ENCODE measurements around the gene ENPP5. TPM values are rescaled to one million over a fixed set of nuclear protein-coding genes. Genes with fewer than 3 reads are reported as not detected.

Gene ENPP5
- total and polyA plus RNA-seq, 10 of the 15 experiments (the other 5 are each of a cell fraction or from before 2014, with no cell fraction given), result 0.05 to 0.07 TPM; not detected in 8

DNA sequence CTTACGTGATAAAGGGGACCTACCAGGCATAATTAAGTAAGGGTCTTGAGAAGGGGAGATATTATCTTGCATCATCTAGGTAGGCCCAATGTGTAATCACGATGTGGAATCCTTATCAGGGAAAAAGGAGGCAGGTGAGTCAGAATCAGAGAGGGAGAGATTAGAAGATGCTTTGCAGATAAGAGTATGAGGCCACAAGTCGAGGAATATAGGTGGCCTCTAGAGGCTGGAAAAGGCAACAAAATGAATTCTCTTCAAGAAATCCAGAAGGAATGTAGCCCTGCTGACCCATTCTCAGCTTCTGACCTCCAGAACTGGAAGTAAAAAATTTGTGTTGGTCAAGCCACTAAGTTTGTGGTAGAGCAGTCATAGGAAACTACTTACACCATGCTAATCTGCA, 51.9 kb downstream of the ENPP5 start:
- H3K27ac ChIP-seq (ENCODE audit: control insufficient read depth, insufficient read depth), result no peak overlapping the region
- no peaks in the 10 kb centered on the region for H3K4me1 ChIP-seq (ENCODE audit: control insufficient read depth, insufficient read depth, low read length)
- ATAC-seq, result no peak
- H3K27me3 ChIP-seq (replicated peaks in 1 of 2; ENCODE audit: control insufficient read depth in 2 of 2, insufficient read depth in 2 of 2, low read length in 1 of 2), result no peaks in the 10 kb centered on the region
- intact Hi-C loops (cut with micrococcal nuclease; ENCODE audit: unreplicated experiment), result no loop called here
- CTCF ChIA-PET, result no interaction called here
- in situ Hi-C loops (cut with MboI), result no loop called here
- RAD21 ChIA-PET (ENCODE audit: unreplicated experiment), result no interaction called here
- DNase-seq (ENCODE audit: low read depth, low spot score), result no peak
- no peaks in the 10 kb centered on the region for H3K79me2 ChIP-seq (ENCODE audit: control insufficient read depth, insufficient read depth, low read length)
- H3K9ac ChIP-seq (ENCODE audit: control insufficient read depth, insufficient read depth, low read length), result no peak overlapping the region
- 62% methylated on average over 3 of the region's 3 CpGs for WGBS (ENCODE audit: insufficient coverage, insufficient replicate concordance, low lambda C conversion rate, missing lambda C conversion rate)
- no peak overlapping the region for H3K4me3 ChIP-seq
- POLR2A ChIA-PET, result no interaction called here
- SMC1A ChIA-PET (ENCODE audit: uncharacterized antibody, unreplicated experiment), result interaction anchor here (1.0 kb wide), 1 partner anchor 20 kb away, joined by 4 read pairs; no protein-coding TSS in a partner anchor
- H2AFZ ChIP-seq (ENCODE audit: control insufficient read depth, low read depth, low read length), result no peak overlapping the region
- H3K4me2 ChIP-seq (ENCODE audit: control insufficient read depth, insufficient read depth), result no peak overlapping the region
- H3K9me3 ChIP-seq (replicated peaks; ENCODE audit: control insufficient read depth, insufficient read depth, low read length), result no peaks in the 10 kb centered on the region; the same call in 2 of the 3 replicates
- TF ChIP-seq KAT2A (conservative IDR thresholded peaks at IDR 0.05; ENCODE audit: control insufficient read depth, low read depth, low read length) (no peak), ZNF207 (IDR thresholded peaks at IDR 0.05; ENCODE audit: borderline replicate concordance) (no peak), RAD21 (IDR thresholded peaks at IDR 0.05; ENCODE audit: insufficient read depth, low read depth, low read length) (no peak), HDAC2 (IDR thresholded peaks at IDR 0.05) (no peak), USF1 (IDR thresholded peaks at IDR 0.05; ENCODE audit: borderline replicate concordance, extremely low read length, insufficient read depth, low read depth, low read length) (no peak), YBX1 (IDR thresholded peaks at IDR 0.05) (no peak), MEF2A (IDR thresholded peaks at IDR 0.05; ENCODE audit: insufficient read depth, low read depth, low read length) (no peak), NRF1 (conservative IDR thresholded peaks at IDR 0.05; ENCODE audit: low read depth, low read length) (no peak), NBN (IDR thresholded peaks at IDR 0.05) (no peak), KLF5 (IDR thresholded peaks at IDR 0.05; ENCODE audit: partially characterized antibody) (no peak), SUZ12 (IDR thresholded peaks at IDR 0.05; ENCODE audit: unreplicated experiment) (no peak), BMI1 (IDR thresholded peaks at IDR 0.05; ENCODE audit: borderline replicate concordance) (no peak), TCF3 (IDR thresholded peaks at IDR 0.05; ENCODE audit: borderline replicate concordance, insufficient read depth, low read depth, low read length) (no peak), E2F4 (IDR thresholded peaks at IDR 0.05; ENCODE audit: low read depth, low read length) (no peak), LARP7 (IDR thresholded peaks at IDR 0.05) (no peak), HSF1 (IDR thresholded peaks at IDR 0.05; ENCODE audit: low read depth, low read length) (no peak), NR2F1 (conservative IDR thresholded peaks at IDR 0.05) (no peak)
- TF ChIP-seq, protein P1, sequence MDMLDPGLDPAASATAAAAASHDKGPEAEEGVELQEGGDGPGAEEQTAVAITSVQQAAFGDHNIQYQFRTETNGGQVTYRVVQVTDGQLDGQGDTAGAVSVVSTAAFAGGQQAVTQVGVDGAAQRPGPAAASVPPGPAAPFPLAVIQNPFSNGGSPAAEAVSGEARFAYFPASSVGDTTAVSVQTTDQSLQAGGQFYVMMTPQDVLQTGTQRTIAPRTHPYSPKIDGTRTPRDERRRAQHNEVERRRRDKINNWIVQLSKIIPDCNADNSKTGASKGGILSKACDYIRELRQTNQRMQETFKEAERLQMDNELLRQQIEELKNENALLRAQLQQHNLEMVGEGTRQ (IDR thresholded peaks at IDR 0.05; ENCODE audit: borderline replicate concordance, low read depth, low read length), result no peak
- no TSS peak for BruUV-seq (replicated peaks)
- no peaks in the 10 kb centered on the region for H3K36me3 ChIP-seq (ENCODE audit: control insufficient read depth in 2 of 2, insufficient read depth in 2 of 2, low read length in 1 of 2)
- H4K20me1 ChIP-seq (ENCODE audit: control insufficient read depth, insufficient read depth), result no peaks in the 10 kb centered on the region
- no peak for FAIRE-seq
